Prostate gland (tissue), 2 donors: Measurements from ENCODE around the gene SNX13. TPM values are rescaled to one million over a fixed set of nuclear protein-coding genes. Genes with fewer than 3 reads are reported as not detected.

Source experiments
- DNase-seq: peaks from one replicate; pipeline ENCODE4 v3.0.0-alpha.2; 2019; ENCODE audit warnings: low spot score
- H3K27ac ChIP-seq, 2 donors: fragments of 200-600 bp; sonication (generic); 2 replicates each; pipeline ENCODE4 v1.5.1; 2017 to 2019
- H3K27me3 ChIP-seq: fragments of 200-600 bp; sonication (generic); replicated peaks from 2 replicates; pipeline ENCODE4 v1.5.1; 2019; ENCODE audit not compliant: insufficient read depth
- H3K36me3 ChIP-seq, 2 donors: fragments of 200-600 bp; sonication (generic); 1 replicate in 1 of 2; 2 replicates in 1 of 2; pipeline versions ENCODE4 v1.5.1 to v1.8.1; 2017 to 2019
- H3K4me1 ChIP-seq: fragments of 200-600 bp; sonication (generic); replicated peaks from 2 replicates; pipeline ENCODE4 v1.5.1; 2019
- H3K4me3 ChIP-seq, 2 donors: fragments of 200-600 bp; sonication (generic); 2 replicates each; pipeline ENCODE4 v1.5.1; 2017 to 2019
- H3K9me3 ChIP-seq: fragments of 200-600 bp; sonication (generic); 2 replicates; pipeline ENCODE4 v1.5.1; 2017
- POLR2A ChIP-seq: fragments of 450-650 bp; IDR thresholded peaks from one replicate; pipeline ENCODE4 v1.6.1; 2016; ENCODE audit warnings: antibody characterized with exemption, mild to moderate bottlenecking
- POLR2AphosphoS5 ChIP-seq: sonication (generic); formaldehyde crosslinking; IDR thresholded peaks from one replicate; pipeline ENCODE4 v1.6.1; 2017; ENCODE audit warnings: antibody characterized with exemption
- WGBS: methylation state at CpG from one replicate; pipeline ENCODE4 v1.1.5; 2018; 5-methylcytosine and 5-hydroxymethylcytosine counted together
- intact Hi-C: fragments of 100-400 bp; cut with DNase I; formaldehyde crosslinking; loops from one replicate; pipeline ENCODE4 v1.14.2; 2022
- total RNA-seq, 2 donors: library from RNA; depleted of rRNA; stranded (reverse); fragments of >200 nt; gene quantifications; one replicate each; pipeline ENCODE4 v1.1.0, GENCODE V29; 2016
- TF ChIP-seq, protein P1 (sequence below), 4 experiments: fragments of 200-600 bp in 2 of 4; fragments of 450-650 bp in 2 of 4; sonication (generic) in 2 of 4; IDR thresholded peaks; 1 replicate in 3 of 4; 2 replicates in 1 of 4; pipeline ENCODE4 v1.5.1; 2016 to 2019; ENCODE audit warnings: antibody characterized with exemption in 4 of 4, mild to moderate bottlenecking in 2 of 4, moderate library complexity in 2 of 4

SNX13 gene
- total RNA-seq, 2 donors from 2014 or later: 46.9 to 63.5 TPM

- no peak for DNase-seq
- TF ChIP-seq POLR2A (no peak), POLR2AphosphoS5 (no peak)
- TF ChIP-seq, protein P1, sequence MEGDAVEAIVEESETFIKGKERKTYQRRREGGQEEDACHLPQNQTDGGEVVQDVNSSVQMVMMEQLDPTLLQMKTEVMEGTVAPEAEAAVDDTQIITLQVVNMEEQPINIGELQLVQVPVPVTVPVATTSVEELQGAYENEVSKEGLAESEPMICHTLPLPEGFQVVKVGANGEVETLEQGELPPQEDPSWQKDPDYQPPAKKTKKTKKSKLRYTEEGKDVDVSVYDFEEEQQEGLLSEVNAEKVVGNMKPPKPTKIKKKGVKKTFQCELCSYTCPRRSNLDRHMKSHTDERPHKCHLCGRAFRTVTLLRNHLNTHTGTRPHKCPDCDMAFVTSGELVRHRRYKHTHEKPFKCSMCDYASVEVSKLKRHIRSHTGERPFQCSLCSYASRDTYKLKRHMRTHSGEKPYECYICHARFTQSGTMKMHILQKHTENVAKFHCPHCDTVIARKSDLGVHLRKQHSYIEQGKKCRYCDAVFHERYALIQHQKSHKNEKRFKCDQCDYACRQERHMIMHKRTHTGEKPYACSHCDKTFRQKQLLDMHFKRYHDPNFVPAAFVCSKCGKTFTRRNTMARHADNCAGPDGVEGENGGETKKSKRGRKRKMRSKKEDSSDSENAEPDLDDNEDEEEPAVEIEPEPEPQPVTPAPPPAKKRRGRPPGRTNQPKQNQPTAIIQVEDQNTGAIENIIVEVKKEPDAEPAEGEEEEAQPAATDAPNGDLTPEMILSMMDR (IDR thresholded peaks at IDR 0.05): no peak
- no peaks in the 10 kb centered on the region for H3K36me3 ChIP-seq
- no peaks in the 10 kb centered on the region for H3K4me1 ChIP-seq
- H3K9me3 ChIP-seq: no peaks in the 10 kb centered on the region
- WGBS: 19% methylated on average over 1 of the region's 1 CpG
- no peak overlapping the region for H3K4me3 ChIP-seq
- intact Hi-C loops: no loop called here
- H3K27me3 ChIP-seq: no peaks in the 10 kb centered on the region
- no peak overlapping the region for H3K27ac ChIP-seq
Measured at GRCh38 chr7:17986851-17987250, 46.6 kb upstream of the SNX13 start.

GRCh38 chr7:17985473-17986239 is 45.4 kb upstream of the SNX13 start:
- Histone ChIP-seq H3K27ac (no peak overlapping the region), H3K36me3 (no peaks in the 10 kb centered on the region), H3K4me1 (no peaks in the 10 kb centered on the region), H3K27me3 (no peaks in the 10 kb centered on the region), H3K4me3 (no peak overlapping the region), H3K9me3 (no peaks in the 10 kb centered on the region)
- DNase-seq: no peak
- 91% methylated on average over 6 of the region's 6 CpGs for WGBS
- TF ChIP-seq, protein P1 (IDR thresholded peaks at IDR 0.05): no peak
- TF ChIP-seq POLR2AphosphoS5 (no peak), POLR2A (no peak)
- intact Hi-C loops: no loop called here

- H3K27ac ChIP-seq: no peak overlapping the region
- DNase-seq: no peak
- WGBS: 97% methylated on average over 1 of the region's 1 CpG
- no peaks in the 10 kb centered on the region for H3K36me3 ChIP-seq
- no peaks in the 10 kb centered on the region for H3K27me3 ChIP-seq
- TF ChIP-seq POLR2AphosphoS5 (no peak), POLR2A (no peak)
- TF ChIP-seq, protein P1 (IDR thresholded peaks at IDR 0.05): no peak
- no peak overlapping the region for H3K4me3 ChIP-seq
- intact Hi-C loops: no loop called here
- H3K9me3 ChIP-seq: no peaks in the 10 kb centered on the region
- H3K4me1 ChIP-seq: no peaks in the 10 kb centered on the region
Measured at GRCh38 chr7:17984288-17984687, 44.0 kb upstream of the SNX13 start.

DNA sequence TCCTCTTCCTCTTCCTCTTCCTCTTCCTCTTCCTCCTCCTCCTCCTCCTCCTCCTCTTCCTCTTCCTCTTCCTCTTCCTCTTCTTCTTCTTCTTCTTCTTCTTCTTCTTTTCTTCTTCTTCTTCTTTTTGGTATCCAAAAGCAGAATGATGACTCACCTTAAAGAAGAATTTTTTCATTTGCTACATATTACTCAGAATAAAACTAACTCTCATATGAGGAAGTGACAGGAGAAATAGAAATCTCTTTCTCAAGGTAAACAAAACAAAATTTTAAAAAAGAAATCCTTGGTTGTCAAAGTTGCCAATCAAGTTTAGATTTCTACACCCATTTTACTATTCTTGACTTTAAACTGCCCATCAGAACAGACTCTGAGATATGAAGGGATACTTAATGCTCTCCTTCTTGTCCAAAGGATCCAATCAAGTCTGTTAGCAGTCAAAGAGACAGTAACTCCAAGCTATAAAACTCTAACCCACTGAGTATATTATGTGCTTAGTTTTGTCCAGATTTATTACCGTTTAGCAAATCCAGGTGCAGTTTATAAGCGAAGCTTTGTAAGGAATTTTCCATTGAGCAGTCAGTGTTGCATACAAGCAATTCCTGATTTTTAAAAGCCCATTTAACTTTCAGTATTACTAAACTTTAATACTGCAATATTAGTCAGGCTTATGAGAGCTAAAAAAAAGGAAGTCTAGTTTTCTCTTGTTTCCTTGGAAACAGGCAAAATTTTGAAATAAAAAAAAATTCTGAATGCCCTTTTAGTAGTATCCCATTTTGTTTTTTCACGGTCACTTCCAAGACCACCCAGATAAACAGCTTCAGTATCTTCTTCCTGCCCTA is 43.1 kb upstream of the SNX13 start:
- Histone ChIP-seq H3K4me1 (no peaks in the 10 kb centered on the region), H3K9me3 (no peaks in the 10 kb centered on the region), H3K27me3 (no peaks in the 10 kb centered on the region), H3K27ac (no peak overlapping the region), H3K4me3 (no peak overlapping the region), H3K36me3 (no peaks in the 10 kb centered on the region)
- TF ChIP-seq, protein P1 (IDR thresholded peaks at IDR 0.05): no peak
- TF ChIP-seq POLR2A: no peak
- no peak for TF ChIP-seq POLR2AphosphoS5
- DNase-seq: no peak
- 37% methylated on average over 3 of the region's 3 CpGs for WGBS
- intact Hi-C loops: no loop called here
